GM23338 (cell line): ENCODE measurements around the gene CACNA1A. TPM values are rescaled to one million over a fixed set of nuclear protein-coding genes. Genes with fewer than 3 reads are reported as not detected.

ENCODE experiments used
- ATAC-seq: fragments of 200-7000 bp; cut with Tn5 transposase; 3 replicates; pipeline ENCODE4 v1.9.1; 2020
- DNase-seq: peaks from one replicate; pipeline ENCODE4 v3.0.0-alpha.2; 2015; ENCODE audit warnings: low spot score
- H2AFZ ChIP-seq: fragments of 200-600 bp; sonication (generic); 2 replicates; pipeline ENCODE4 v1.8.0; 2016; ENCODE audit warnings: antibody characterized with exemption, mild to moderate bottlenecking, moderate library complexity
- H3F3A ChIP-seq: fragments of 200-600 bp; sonication (generic); replicated peaks from 2 replicates; pipeline ENCODE4 v1.8.0; 2017; ENCODE audit warnings: antibody characterized with exemption, mixed run types, low read depth
- H3K27ac ChIP-seq: fragments of 200-600 bp; sonication (generic); 2 replicates; pipeline ENCODE4 v1.6.1; 2016; ENCODE audit warnings: low read depth
- H3K27me3 ChIP-seq: fragments of 200-600 bp; sonication (generic); 2 replicates; pipeline ENCODE4 v1.8.0; 2016; ENCODE audit warnings: mild to moderate bottlenecking, mixed run types, moderate library complexity; ENCODE audit not compliant: insufficient read depth
- H3K36me3 ChIP-seq: fragments of 200-600 bp; sonication (generic); 2 replicates; pipeline ENCODE4 v1.8.0; 2016; ENCODE audit warnings: mild to moderate bottlenecking; ENCODE audit not compliant: insufficient read depth
- H3K4me1 ChIP-seq: fragments of 200-600 bp; sonication (generic); 2 replicates; pipeline ENCODE4 v1.8.0; 2016; ENCODE audit warnings: mild to moderate bottlenecking, moderate library complexity; ENCODE audit not compliant: insufficient read depth
- H3K4me2 ChIP-seq: fragments of 200-600 bp; sonication (generic); 2 replicates; pipeline ENCODE4 v1.7.1; 2017; ENCODE audit warnings: mixed run types
- H3K4me3 ChIP-seq: fragments of 200-600 bp; sonication (generic); 2 replicates; pipeline ENCODE4 v1.6.1; 2016; ENCODE audit warnings: mixed run types
- H3K79me2 ChIP-seq: fragments of 200-600 bp; sonication (generic); replicated peaks from 2 replicates; pipeline ENCODE4 v1.8.0; 2017; ENCODE audit warnings: mild to moderate bottlenecking; ENCODE audit not compliant: insufficient read depth
- H3K9me2 ChIP-seq: fragments of 200-600 bp; sonication (generic); 2 replicates; pipeline ENCODE4 v1.8.0; 2017; ENCODE audit not compliant: insufficient read depth
- H4K20me1 ChIP-seq: fragments of 200-600 bp; sonication (generic); replicated peaks from 2 replicates; pipeline ENCODE4 v1.8.0; 2017; ENCODE audit warnings: mild to moderate bottlenecking; ENCODE audit not compliant: insufficient read depth
- H3K27ac Mint-ChIP-seq: 2 replicates; pipeline ENCODE4 v1.8.0; 2020; ENCODE audit warnings: inconsistent platforms, mild to moderate bottlenecking, moderate library complexity, mixed read lengths
- H3K27me3 Mint-ChIP-seq: 3 replicates; pipeline ENCODE4 v1.8.0; 2022; ENCODE audit warnings: low read depth, mild to moderate bottlenecking, moderate library complexity, mixed read lengths, inconsistent platforms; ENCODE audit not compliant: insufficient read depth, poor library complexity
- H3K36me3 Mint-ChIP-seq: 3 replicates; pipeline ENCODE4 v1.8.0; 2021; ENCODE audit warnings: low read depth, mild to moderate bottlenecking, inconsistent platforms, moderate library complexity, mixed read lengths
- H3K4me1 Mint-ChIP-seq: 3 replicates; pipeline ENCODE4 v1.8.0; 2020; ENCODE audit warnings: mild to moderate bottlenecking, inconsistent platforms, mixed read lengths
- H3K4me3 Mint-ChIP-seq: 3 replicates; pipeline ENCODE4 v1.8.0; 2021; ENCODE audit warnings: moderate library complexity, mild to moderate bottlenecking, inconsistent platforms, mixed read lengths
- H3K9me3 Mint-ChIP-seq: 3 replicates; pipeline ENCODE4 v1.8.0; 2020; ENCODE audit warnings: moderate library complexity, mild to moderate bottlenecking, inconsistent platforms, mixed read lengths
- EZH2 ChIP-seq: fragments of 200-600 bp; sonication (generic); IDR thresholded peaks from one replicate; pipeline ENCODE4 v1.8.0; 2017; ENCODE audit warnings: antibody characterized with exemption, mild to moderate bottlenecking, low read depth; ENCODE audit not compliant: unreplicated experiment
- EZH2phosphoT487 ChIP-seq: fragments of 200-600 bp; sonication (generic); IDR thresholded peaks from one replicate; pipeline ENCODE4 v1.8.1; 2018; ENCODE audit warnings: antibody characterized with exemption; ENCODE audit not compliant: unreplicated experiment
- NANOG ChIP-seq: IDR thresholded peaks from 2 replicates; pipeline ENCODE4 v1.6.1; 2016; ENCODE audit warnings: antibody characterized with exemption, borderline replicate concordance
- polyA plus RNA-seq: library from polyadenylated mRNA; unstranded; fragments of >200 nt; fragmentation: Nextera tagmentation; extraction: Ambion mirVana; gene quantifications from 2 replicates; pipeline ENCODE4 v1.2.1, GENCODE V29; 2016
- total RNA-seq: library from RNA; depleted of rRNA; stranded (reverse); fragments of >200 nt; shearing (Covaris generic); gene quantifications from 2 replicates; pipeline ENCODE4 v1.2.3, GENCODE V29; 2014
- TF ChIP-seq, protein P1 (sequence below): IDR thresholded peaks from 2 replicates; pipeline ENCODE4 v1.6.1; 2016; ENCODE audit warnings: antibody characterized with exemption
- TF ChIP-seq, protein P2 (sequence below): fragments of 250-450 bp; sonication (Bioruptor Pico); IDR thresholded peaks from 2 replicates; pipeline ENCODE4 v1.5.0; 2020; ENCODE audit warnings: mild to moderate bottlenecking, moderate library complexity
- TF ChIP-seq, protein P3 (sequence below): IDR thresholded peaks from one replicate; pipeline ENCODE4 v1.6.1; 2018; ENCODE audit warnings: antibody characterized with exemption; ENCODE audit not compliant: unreplicated experiment

The CACNA1A gene
- total and polyA plus RNA-seq, 2 experiments from 2014 or later, result 7.4 to 20.3 TPM

DNA sequence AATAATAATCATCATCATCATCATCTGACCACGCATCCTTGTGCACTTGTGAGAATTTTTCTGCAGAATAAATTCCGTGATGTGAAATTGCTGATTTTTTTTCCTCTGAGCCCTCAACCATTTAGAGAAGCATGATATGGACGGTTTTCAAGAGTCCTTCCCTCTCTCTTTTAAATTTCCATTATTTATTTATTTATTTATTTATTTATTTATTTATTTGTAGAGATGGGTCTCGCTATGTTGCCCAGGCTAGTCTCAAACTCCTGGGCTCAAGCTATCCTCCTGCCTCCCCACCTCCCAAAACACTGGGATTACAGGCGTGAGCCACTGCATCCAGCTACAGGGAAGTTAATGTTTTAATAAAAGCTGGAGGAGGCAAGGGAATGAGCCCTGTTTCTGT is 39.6 kb downstream of the CACNA1A start (continued):
- TF ChIP-seq, protein P1, sequence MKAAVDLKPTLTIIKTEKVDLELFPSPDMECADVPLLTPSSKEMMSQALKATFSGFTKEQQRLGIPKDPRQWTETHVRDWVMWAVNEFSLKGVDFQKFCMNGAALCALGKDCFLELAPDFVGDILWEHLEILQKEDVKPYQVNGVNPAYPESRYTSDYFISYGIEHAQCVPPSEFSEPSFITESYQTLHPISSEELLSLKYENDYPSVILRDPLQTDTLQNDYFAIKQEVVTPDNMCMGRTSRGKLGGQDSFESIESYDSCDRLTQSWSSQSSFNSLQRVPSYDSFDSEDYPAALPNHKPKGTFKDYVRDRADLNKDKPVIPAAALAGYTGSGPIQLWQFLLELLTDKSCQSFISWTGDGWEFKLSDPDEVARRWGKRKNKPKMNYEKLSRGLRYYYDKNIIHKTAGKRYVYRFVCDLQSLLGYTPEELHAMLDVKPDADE, result no peak
- TF ChIP-seq EZH2phosphoT487 (no peak), EZH2 (no peak)

GRCh38 chr19:13463296-13463695 is 43.0 kb downstream of the CACNA1A start:
- Mint-ChIP-seq H3K4me3 (no peak overlapping the region), H3K36me3 (no peaks in the 10 kb centered on the region), H3K9me3 (no peaks in the 10 kb centered on the region), H3K27me3 (peaks cover 21% of the 10 kb centered on the region), H3K27ac (no peak overlapping the region), H3K4me1 (peaks cover 42% of the 10 kb centered on the region)
- DNase-seq (peak; percentile 76), ATAC-seq (peak; percentile 29; the same call in 2 of the 3 replicates)
- H3K9me2 ChIP-seq, result no peaks in the 10 kb centered on the region
- no peaks in the 10 kb centered on the region for H3K36me3 ChIP-seq
- no peak overlapping the region for H2AFZ ChIP-seq
- TF ChIP-seq, protein P2, sequence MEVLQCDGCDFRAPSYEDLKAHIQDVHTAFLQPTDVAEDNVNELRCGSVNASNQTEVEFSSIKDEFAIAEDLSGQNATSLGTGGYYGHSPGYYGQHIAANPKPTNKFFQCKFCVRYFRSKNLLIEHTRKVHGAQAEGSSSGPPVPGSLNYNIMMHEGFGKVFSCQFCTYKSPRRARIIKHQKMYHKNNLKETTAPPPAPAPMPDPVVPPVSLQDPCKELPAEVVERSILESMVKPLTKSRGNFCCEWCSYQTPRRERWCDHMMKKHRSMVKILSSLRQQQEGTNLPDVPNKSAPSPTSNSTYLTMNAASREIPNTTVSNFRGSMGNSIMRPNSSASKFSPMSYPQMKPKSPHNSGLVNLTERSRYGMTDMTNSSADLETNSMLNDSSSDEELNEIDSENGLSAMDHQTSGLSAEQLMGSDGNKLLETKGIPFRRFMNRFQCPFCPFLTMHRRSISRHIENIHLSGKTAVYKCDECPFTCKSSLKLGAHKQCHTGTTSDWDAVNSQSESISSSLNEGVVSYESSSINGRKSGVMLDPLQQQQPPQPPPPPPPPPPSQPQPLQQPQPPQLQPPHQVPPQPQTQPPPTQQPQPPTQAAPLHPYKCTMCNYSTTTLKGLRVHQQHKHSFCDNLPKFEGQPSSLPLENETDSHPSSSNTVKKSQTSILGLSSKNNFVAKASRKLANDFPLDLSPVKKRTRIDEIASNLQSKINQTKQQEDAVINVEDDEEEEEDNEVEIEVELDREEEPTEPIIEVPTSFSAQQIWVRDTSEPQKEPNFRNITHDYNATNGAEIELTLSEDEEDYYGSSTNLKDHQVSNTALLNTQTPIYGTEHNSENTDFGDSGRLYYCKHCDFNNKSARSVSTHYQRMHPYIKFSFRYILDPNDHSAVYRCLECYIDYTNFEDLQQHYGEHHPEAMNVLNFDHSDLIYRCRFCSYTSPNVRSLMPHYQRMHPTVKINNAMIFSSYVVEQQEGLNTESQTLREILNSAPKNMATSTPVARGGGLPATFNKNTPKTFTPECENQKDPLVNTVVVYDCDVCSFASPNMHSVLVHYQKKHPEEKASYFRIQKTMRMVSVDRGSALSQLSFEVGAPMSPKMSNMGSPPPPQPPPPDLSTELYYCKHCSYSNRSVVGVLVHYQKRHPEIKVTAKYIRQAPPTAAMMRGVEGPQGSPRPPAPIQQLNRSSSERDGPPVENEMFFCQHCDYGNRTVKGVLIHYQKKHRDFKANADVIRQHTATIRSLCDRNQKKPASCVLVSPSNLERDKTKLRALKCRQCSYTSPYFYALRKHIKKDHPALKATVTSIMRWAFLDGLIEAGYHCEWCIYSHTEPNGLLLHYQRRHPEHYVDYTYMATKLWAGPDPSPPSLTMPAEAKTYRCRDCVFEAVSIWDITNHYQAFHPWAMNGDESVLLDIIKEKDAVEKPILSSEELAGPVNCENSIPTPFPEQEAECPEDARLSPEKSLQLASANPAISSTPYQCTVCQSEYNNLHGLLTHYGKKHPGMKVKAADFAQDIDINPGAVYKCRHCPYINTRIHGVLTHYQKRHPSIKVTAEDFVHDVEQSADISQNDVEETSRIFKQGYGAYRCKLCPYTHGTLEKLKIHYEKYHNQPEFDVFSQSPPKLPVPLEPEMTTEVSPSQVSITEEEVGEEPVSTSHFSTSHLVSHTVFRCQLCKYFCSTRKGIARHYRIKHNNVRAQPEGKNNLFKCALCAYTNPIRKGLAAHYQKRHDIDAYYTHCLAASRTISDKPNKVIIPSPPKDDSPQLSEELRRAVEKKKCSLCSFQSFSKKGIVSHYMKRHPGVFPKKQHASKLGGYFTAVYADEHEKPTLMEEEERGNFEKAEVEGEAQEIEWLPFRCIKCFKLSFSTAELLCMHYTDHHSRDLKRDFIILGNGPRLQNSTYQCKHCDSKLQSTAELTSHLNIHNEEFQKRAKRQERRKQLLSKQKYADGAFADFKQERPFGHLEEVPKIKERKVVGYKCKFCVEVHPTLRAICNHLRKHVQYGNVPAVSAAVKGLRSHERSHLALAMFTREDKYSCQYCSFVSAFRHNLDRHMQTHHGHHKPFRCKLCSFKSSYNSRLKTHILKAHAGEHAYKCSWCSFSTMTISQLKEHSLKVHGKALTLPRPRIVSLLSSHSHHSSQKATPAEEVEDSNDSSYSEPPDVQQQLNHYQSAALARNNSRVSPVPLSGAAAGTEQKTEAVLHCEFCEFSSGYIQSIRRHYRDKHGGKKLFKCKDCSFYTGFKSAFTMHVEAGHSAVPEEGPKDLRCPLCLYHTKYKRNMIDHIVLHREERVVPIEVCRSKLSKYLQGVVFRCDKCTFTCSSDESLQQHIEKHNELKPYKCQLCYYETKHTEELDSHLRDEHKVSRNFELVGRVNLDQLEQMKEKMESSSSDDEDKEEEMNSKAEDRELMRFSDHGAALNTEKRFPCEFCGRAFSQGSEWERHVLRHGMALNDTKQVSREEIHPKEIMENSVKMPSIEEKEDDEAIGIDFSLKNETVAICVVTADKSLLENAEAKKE (CRISPR knock-in tag), result no peak
- TF ChIP-seq EZH2 (no peak), EZH2phosphoT487 (no peak), NANOG (no peak)
- TF ChIP-seq, protein P3, sequence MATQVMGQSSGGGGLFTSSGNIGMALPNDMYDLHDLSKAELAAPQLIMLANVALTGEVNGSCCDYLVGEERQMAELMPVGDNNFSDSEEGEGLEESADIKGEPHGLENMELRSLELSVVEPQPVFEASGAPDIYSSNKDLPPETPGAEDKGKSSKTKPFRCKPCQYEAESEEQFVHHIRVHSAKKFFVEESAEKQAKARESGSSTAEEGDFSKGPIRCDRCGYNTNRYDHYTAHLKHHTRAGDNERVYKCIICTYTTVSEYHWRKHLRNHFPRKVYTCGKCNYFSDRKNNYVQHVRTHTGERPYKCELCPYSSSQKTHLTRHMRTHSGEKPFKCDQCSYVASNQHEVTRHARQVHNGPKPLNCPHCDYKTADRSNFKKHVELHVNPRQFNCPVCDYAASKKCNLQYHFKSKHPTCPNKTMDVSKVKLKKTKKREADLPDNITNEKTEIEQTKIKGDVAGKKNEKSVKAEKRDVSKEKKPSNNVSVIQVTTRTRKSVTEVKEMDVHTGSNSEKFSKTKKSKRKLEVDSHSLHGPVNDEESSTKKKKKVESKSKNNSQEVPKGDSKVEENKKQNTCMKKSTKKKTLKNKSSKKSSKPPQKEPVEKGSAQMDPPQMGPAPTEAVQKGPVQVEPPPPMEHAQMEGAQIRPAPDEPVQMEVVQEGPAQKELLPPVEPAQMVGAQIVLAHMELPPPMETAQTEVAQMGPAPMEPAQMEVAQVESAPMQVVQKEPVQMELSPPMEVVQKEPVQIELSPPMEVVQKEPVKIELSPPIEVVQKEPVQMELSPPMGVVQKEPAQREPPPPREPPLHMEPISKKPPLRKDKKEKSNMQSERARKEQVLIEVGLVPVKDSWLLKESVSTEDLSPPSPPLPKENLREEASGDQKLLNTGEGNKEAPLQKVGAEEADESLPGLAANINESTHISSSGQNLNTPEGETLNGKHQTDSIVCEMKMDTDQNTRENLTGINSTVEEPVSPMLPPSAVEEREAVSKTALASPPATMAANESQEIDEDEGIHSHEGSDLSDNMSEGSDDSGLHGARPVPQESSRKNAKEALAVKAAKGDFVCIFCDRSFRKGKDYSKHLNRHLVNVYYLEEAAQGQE, result peak; percentile 88
- no peaks in the 10 kb centered on the region for H3K27me3 ChIP-seq
- H3K27ac ChIP-seq, result no peak overlapping the region
- H3K79me2 ChIP-seq, result no peaks in the 10 kb centered on the region
- peaks cover 27% of the 10 kb centered on the region for H3K4me1 ChIP-seq
- H3K4me2 ChIP-seq, result no peak overlapping the region
- peaks cover 26% of the 10 kb centered on the region for H4K20me1 ChIP-seq
- peaks cover 14% of the 10 kb centered on the region; the same call in 1 of the 2 replicates for H3F3A ChIP-seq
- H3K4me3 ChIP-seq, result no peak overlapping the region
